ENCODE results near the gene KCNIP4. TPM values are rescaled to one million over a fixed set of nuclear protein-coding genes. Genes with fewer than 3 reads are reported as not detected.

KCNIP4 gene
- total RNA-seq, 1 donor from 2014 or later: 0.59 TPM

DNA sequence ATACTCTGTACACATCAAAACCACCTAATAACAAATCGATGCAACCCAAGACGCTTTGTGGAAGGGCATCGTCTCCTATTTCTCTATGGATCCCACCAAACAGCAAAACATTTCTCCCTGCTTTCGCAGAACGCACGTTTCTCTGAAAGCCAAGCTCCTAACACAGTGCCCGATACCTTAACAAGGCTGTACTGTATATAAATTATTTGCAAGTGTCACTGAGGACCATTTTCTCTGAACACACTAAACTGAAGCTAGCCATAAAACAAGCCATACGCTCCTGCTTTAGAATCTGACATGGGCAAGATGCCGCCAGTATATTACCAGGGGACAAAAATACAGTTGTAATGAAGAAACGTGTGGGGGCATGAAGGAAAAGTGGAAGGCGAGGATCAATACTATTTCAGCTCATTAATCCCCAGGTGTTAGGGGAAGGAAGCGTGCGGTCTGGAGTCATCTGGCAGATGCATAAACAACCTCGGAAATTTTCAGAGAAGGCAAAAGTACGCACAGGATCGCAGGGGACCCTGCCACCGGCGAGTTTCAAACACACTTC is 703 bp downstream of the KCNIP4 start:
- Histone ChIP-seq H3K27ac (ENCODE audit: low read depth, low read length) (no peak overlapping the region), H3K79me2 (ENCODE audit: insufficient read depth, low read length) (no peaks in the 10 kb centered on the region), H3K4me1 (ENCODE audit: insufficient read depth, low read length) (peaks cover 4% of the 10 kb centered on the region), H3K27me3 (ENCODE audit: insufficient read depth, low read length) (peaks cover 32% of the 10 kb centered on the region), H3K9me3 (ENCODE audit: insufficient read depth, low read depth, low read length) (no peaks in the 10 kb centered on the region), H2AFZ (ENCODE audit: low read depth, low read length) (peak overlapping the region; percentile 92), H3K4me2 (ENCODE audit: low read length) (peak overlapping the region; percentile 96), H4K20me1 (ENCODE audit: insufficient read depth, low read length) (no peaks in the 10 kb centered on the region), H3K4me3 (ENCODE audit: insufficient read depth, low read depth, low read length) (peak overlapping the region; percentile 66), H3K9ac (ENCODE audit: low read length) (peak overlapping the region; percentile 37), H3K36me3 (ENCODE audit: insufficient read depth, low read length) (no peaks in the 10 kb centered on the region)
- H3K27me3 Mint-ChIP-seq (ENCODE audit: low read depth, unreplicated experiment): peaks cover 40% of the 10 kb centered on the region
- DNase-seq (ENCODE audit: low read depth) (no peak), FAIRE-seq (no peak)
- no peaks in the 10 kb centered on the region for H3K9me3 Mint-ChIP-seq (ENCODE audit: unreplicated experiment)
- H3K4me1 Mint-ChIP-seq (ENCODE audit: low read depth, unreplicated experiment): no peaks in the 10 kb centered on the region
- peak overlapping the region; percentile 80 for H3K4me3 Mint-ChIP-seq (ENCODE audit: unreplicated experiment)
- H3K36me3 Mint-ChIP-seq (ENCODE audit: low read depth, unreplicated experiment): no peaks in the 10 kb centered on the region
- TF ChIP-seq, protein P1, sequence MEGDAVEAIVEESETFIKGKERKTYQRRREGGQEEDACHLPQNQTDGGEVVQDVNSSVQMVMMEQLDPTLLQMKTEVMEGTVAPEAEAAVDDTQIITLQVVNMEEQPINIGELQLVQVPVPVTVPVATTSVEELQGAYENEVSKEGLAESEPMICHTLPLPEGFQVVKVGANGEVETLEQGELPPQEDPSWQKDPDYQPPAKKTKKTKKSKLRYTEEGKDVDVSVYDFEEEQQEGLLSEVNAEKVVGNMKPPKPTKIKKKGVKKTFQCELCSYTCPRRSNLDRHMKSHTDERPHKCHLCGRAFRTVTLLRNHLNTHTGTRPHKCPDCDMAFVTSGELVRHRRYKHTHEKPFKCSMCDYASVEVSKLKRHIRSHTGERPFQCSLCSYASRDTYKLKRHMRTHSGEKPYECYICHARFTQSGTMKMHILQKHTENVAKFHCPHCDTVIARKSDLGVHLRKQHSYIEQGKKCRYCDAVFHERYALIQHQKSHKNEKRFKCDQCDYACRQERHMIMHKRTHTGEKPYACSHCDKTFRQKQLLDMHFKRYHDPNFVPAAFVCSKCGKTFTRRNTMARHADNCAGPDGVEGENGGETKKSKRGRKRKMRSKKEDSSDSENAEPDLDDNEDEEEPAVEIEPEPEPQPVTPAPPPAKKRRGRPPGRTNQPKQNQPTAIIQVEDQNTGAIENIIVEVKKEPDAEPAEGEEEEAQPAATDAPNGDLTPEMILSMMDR (IDR thresholded peaks at IDR 0.05; ENCODE audit: insufficient read depth, low read depth, low read length): no peak
- TF ChIP-seq EZH2 (IDR thresholded peaks at IDR 0.05; ENCODE audit: insufficient read depth, low read length): peak; percentile 34
- no peak overlapping the region for H3K27ac Mint-ChIP-seq (ENCODE audit: unreplicated experiment)

DNA sequence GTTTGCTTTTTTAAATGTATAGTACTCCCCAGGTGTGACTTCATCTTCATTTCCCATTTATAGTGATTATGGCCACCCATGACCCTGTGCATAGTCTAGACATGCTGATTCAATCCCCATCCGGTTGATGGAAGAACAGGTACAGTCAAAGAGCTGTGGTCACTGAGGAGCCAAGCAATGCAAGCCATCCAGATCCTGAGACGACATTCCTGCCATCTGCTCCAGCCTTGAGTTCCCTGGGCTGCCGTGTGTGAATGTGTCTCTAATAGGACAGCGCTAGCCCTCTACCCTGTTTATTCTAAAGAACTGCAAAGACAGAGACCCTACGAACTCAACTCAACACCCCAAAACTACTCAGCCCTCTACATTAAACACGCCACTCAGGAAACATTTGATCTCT is 1.7 kb downstream of the KCNIP4 start:
- Histone ChIP-seq H4K20me1 (ENCODE audit: insufficient read depth, low read length) (no peaks in the 10 kb centered on the region), H3K4me3 (ENCODE audit: insufficient read depth, low read depth, low read length) (no peak overlapping the region), H3K9ac (ENCODE audit: low read length) (no peak overlapping the region), H3K36me3 (ENCODE audit: insufficient read depth, low read length) (no peaks in the 10 kb centered on the region), H3K27me3 (ENCODE audit: insufficient read depth, low read length) (peaks cover 32% of the 10 kb centered on the region), H3K79me2 (ENCODE audit: insufficient read depth, low read length) (no peaks in the 10 kb centered on the region), H3K4me2 (ENCODE audit: low read length) (no peak overlapping the region), H3K27ac (ENCODE audit: low read depth, low read length) (no peak overlapping the region), H3K9me3 (ENCODE audit: insufficient read depth, low read depth, low read length) (no peaks in the 10 kb centered on the region), H2AFZ (ENCODE audit: low read depth, low read length) (no peak overlapping the region), H3K4me1 (ENCODE audit: insufficient read depth, low read length) (peaks cover 4% of the 10 kb centered on the region)
- Mint-ChIP-seq H3K27me3 (ENCODE audit: low read depth, unreplicated experiment) (peaks cover 37% of the 10 kb centered on the region), H3K4me1 (ENCODE audit: low read depth, unreplicated experiment) (no peaks in the 10 kb centered on the region), H3K36me3 (ENCODE audit: low read depth, unreplicated experiment) (no peaks in the 10 kb centered on the region), H3K9me3 (ENCODE audit: unreplicated experiment) (no peaks in the 10 kb centered on the region), H3K27ac (ENCODE audit: unreplicated experiment) (no peak overlapping the region), H3K4me3 (ENCODE audit: unreplicated experiment) (no peak overlapping the region)
- no peak for DNase-seq (ENCODE audit: low read depth)
- no peak for FAIRE-seq
- no peak for TF ChIP-seq EZH2 (IDR thresholded peaks at IDR 0.05; ENCODE audit: insufficient read depth, low read length)
- TF ChIP-seq, protein P1 (IDR thresholded peaks at IDR 0.05; ENCODE audit: insufficient read depth, low read depth, low read length): no peak

DNA sequence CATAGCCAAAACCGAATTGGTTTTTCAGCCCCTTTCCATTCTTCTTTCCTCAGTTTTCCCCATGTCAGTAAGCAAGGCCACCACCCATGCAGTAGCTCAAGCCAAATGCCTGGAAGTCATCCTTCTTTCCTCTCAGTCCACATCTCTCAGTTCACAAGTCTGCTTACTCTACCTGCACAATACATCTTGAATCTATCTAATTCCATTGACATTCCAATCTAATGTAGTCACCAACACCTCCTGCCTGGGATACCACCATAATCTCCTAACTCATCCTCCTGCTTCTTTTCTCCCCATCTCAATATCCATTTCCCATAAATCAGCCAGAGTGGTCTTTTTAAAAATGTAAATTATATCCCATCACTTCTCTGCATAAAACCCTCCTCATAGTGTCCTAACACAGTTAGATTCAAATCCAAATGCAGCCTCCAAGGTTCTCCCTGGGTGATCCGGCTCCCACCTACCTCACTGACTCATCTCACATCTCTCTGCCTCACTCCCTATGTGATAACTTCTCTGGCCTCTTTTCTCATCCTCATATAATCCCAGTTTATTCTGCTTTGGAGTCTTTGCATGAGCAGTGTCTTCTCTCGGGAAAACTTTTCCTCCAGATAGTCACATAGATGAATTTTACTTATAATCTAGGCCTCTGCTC is 26.9 kb downstream of the KCNIP4 start:
- Mint-ChIP-seq H3K36me3 (ENCODE audit: low read depth, unreplicated experiment) (no peaks in the 10 kb centered on the region), H3K4me3 (ENCODE audit: unreplicated experiment) (no peak overlapping the region), H3K27me3 (ENCODE audit: low read depth, unreplicated experiment) (no peaks in the 10 kb centered on the region), H3K27ac (ENCODE audit: unreplicated experiment) (no peak overlapping the region), H3K9me3 (ENCODE audit: unreplicated experiment) (no peaks in the 10 kb centered on the region), H3K4me1 (ENCODE audit: low read depth, unreplicated experiment) (no peaks in the 10 kb centered on the region)
- Histone ChIP-seq H3K9ac (ENCODE audit: low read length) (no peak overlapping the region), H3K4me3 (ENCODE audit: insufficient read depth, low read depth, low read length) (no peak overlapping the region), H3K9me3 (ENCODE audit: insufficient read depth, low read depth, low read length) (no peaks in the 10 kb centered on the region), H3K79me2 (ENCODE audit: insufficient read depth, low read length) (no peaks in the 10 kb centered on the region), H3K27me3 (ENCODE audit: insufficient read depth, low read length) (no peaks in the 10 kb centered on the region), H3K4me1 (ENCODE audit: insufficient read depth, low read length) (no peaks in the 10 kb centered on the region), H3K36me3 (ENCODE audit: insufficient read depth, low read length) (no peaks in the 10 kb centered on the region), H3K27ac (ENCODE audit: low read depth, low read length) (no peak overlapping the region), H2AFZ (ENCODE audit: low read depth, low read length) (no peak overlapping the region), H3K4me2 (ENCODE audit: low read length) (no peak overlapping the region), H4K20me1 (ENCODE audit: insufficient read depth, low read length) (no peaks in the 10 kb centered on the region)
- DNase-seq (ENCODE audit: low read depth) (no peak), FAIRE-seq (no peak)
- TF ChIP-seq EZH2 (IDR thresholded peaks at IDR 0.05; ENCODE audit: insufficient read depth, low read length): no peak
- TF ChIP-seq, protein P1 (IDR thresholded peaks at IDR 0.05; ENCODE audit: insufficient read depth, low read depth, low read length): no peak
